Measurements from ENCODE around the gene RBM33.

RBM33 gene

GRCh38 chr7:155635817-155636216 is 8.6 kb upstream of the RBM33 start:
- Histone ChIP-seq H3K27me3 (ENCODE audit: low read depth, low read length) (no peaks in the 10 kb centered on the region), H3K36me3 (ENCODE audit: control insufficient read depth in 1 of 2, insufficient read depth in 2 of 2, low read length in 2 of 2) (peaks cover 0 to 4% of the 10 kb centered on the region in 2 donors), H3K4me3 (ENCODE audit: low read depth in 1 of 2, low read length in 2 of 2) (no peak overlapping the region), H3K9me3 (ENCODE audit: control insufficient read depth in 1 of 2, low read length in 2 of 2) (peaks cover 0 to 17% of the 10 kb centered on the region in 2 donors), H3K27ac (ENCODE audit: low read length) (no peak overlapping the region), H3K4me1 (ENCODE audit: control insufficient read depth in 1 of 2, insufficient read depth in 2 of 2, low read length in 2 of 2) (no peaks in the 10 kb centered on the region)

- H3K4me3 ChIP-seq (ENCODE audit: low read depth in 1 of 2, low read length in 2 of 2) = no peak overlapping the region
- H3K9me3 ChIP-seq (ENCODE audit: control insufficient read depth in 1 of 2, low read length in 2 of 2) = peaks cover 0 to 12% of the 10 kb centered on the region in 2 donors
- no peak overlapping the region for H3K27ac ChIP-seq (ENCODE audit: low read length)
- H3K27me3 ChIP-seq (ENCODE audit: low read depth, low read length) = no peaks in the 10 kb centered on the region
- peaks cover 5 to 14% of the 10 kb centered on the region in 2 donors for H3K36me3 ChIP-seq (ENCODE audit: control insufficient read depth in 1 of 2, insufficient read depth in 2 of 2, low read length in 2 of 2)
- H3K4me1 ChIP-seq (ENCODE audit: control insufficient read depth in 1 of 2, insufficient read depth in 2 of 2, low read length in 2 of 2) = no peaks in the 10 kb centered on the region
Measured at GRCh38 chr7:155637155-155637554, 7.3 kb upstream of the RBM33 start.

- Histone ChIP-seq H3K4me3 (ENCODE audit: low read depth in 1 of 2, low read length in 2 of 2) (no peak overlapping the region), H3K27me3 (ENCODE audit: low read depth, low read length) (no peaks in the 10 kb centered on the region), H3K9me3 (ENCODE audit: control insufficient read depth in 1 of 2, low read length in 2 of 2) (peaks cover 0 to 8% of the 10 kb centered on the region in 2 donors), H3K4me1 (ENCODE audit: control insufficient read depth in 1 of 2, insufficient read depth in 2 of 2, low read length in 2 of 2) (peaks cover 0 to under 1% of the 10 kb centered on the region in 2 donors), H3K36me3 (ENCODE audit: control insufficient read depth in 1 of 2, insufficient read depth in 2 of 2, low read length in 2 of 2) (peaks cover 5 to 14% of the 10 kb centered on the region in 2 donors), H3K27ac (ENCODE audit: low read length) (no peak overlapping the region)
Measured at GRCh38 chr7:155638366-155638765, 6.1 kb upstream of the RBM33 start.

- no peak overlapping the region for H3K4me3 ChIP-seq (ENCODE audit: low read depth in 1 of 2, low read length in 2 of 2)
- peaks cover 0 to 8% of the 10 kb centered on the region in 2 donors for H3K9me3 ChIP-seq (ENCODE audit: control insufficient read depth in 1 of 2, low read length in 2 of 2)
- H3K36me3 ChIP-seq (ENCODE audit: control insufficient read depth in 1 of 2, insufficient read depth in 2 of 2, low read length in 2 of 2) = peaks cover 5 to 14% of the 10 kb centered on the region in 2 donors
- H3K27me3 ChIP-seq (ENCODE audit: low read depth, low read length) = no peaks in the 10 kb centered on the region
- H3K27ac ChIP-seq (ENCODE audit: low read length) = no peak overlapping the region
- peaks cover 0 to 8% of the 10 kb centered on the region in 2 donors for H3K4me1 ChIP-seq (ENCODE audit: control insufficient read depth in 1 of 2, insufficient read depth in 2 of 2, low read length in 2 of 2)
Measured at GRCh38 chr7:155639958-155640520, 4.4 kb upstream of the RBM33 start.

GRCh38 chr7:155640629-155641028 is 3.8 kb upstream of the RBM33 start:
- H3K36me3 ChIP-seq (ENCODE audit: control insufficient read depth in 1 of 2, insufficient read depth in 2 of 2, low read length in 2 of 2) = peaks cover 5 to 14% of the 10 kb centered on the region in 2 donors
- H3K27ac ChIP-seq (ENCODE audit: low read length) = no peak overlapping the region
- peaks cover 0 to 12% of the 10 kb centered on the region in 2 donors for H3K4me1 ChIP-seq (ENCODE audit: control insufficient read depth in 1 of 2, insufficient read depth in 2 of 2, low read length in 2 of 2)
- H3K4me3 ChIP-seq (ENCODE audit: low read depth in 1 of 2, low read length in 2 of 2) = no peak overlapping the region
- H3K27me3 ChIP-seq (ENCODE audit: low read depth, low read length) = no peaks in the 10 kb centered on the region
- peaks cover 0 to 7% of the 10 kb centered on the region in 2 donors for H3K9me3 ChIP-seq (ENCODE audit: control insufficient read depth in 1 of 2, low read length in 2 of 2)

GRCh38 chr7:155643804-155644177 is 670 bp upstream of the RBM33 start:
- peaks cover 0 to 26% of the 10 kb centered on the region in 2 donors for H3K4me1 ChIP-seq (ENCODE audit: control insufficient read depth in 1 of 2, insufficient read depth in 2 of 2, low read length in 2 of 2)
- H3K27me3 ChIP-seq (ENCODE audit: low read depth, low read length) = no peaks in the 10 kb centered on the region
- peaks cover 0 to 6% of the 10 kb centered on the region in 2 donors for H3K9me3 ChIP-seq (ENCODE audit: control insufficient read depth in 1 of 2, low read length in 2 of 2)
- peak overlapping the region; percentile 94 for H3K27ac ChIP-seq (ENCODE audit: low read length)
- peak overlapping the region; percentile 93 to 99 for H3K4me3 ChIP-seq (ENCODE audit: low read depth in 1 of 2, low read length in 2 of 2)
- H3K36me3 ChIP-seq (ENCODE audit: control insufficient read depth in 1 of 2, insufficient read depth in 2 of 2, low read length in 2 of 2) = peaks cover 6 to 28% of the 10 kb centered on the region in 2 donors

GRCh38 chr7:155644971-155645509 is 579 bp downstream of the RBM33 start:
- peak overlapping the region; percentile 93 to 99 for H3K4me3 ChIP-seq (ENCODE audit: low read depth in 1 of 2, low read length in 2 of 2)
- H3K27ac ChIP-seq (ENCODE audit: low read length) = peak overlapping the region; percentile 94
- H3K4me1 ChIP-seq (ENCODE audit: control insufficient read depth in 1 of 2, insufficient read depth in 2 of 2, low read length in 2 of 2) = peaks cover 0 to 26% of the 10 kb centered on the region in 2 donors
- H3K9me3 ChIP-seq (ENCODE audit: control insufficient read depth in 1 of 2, low read length in 2 of 2) = peaks cover 8 to 9% of the 10 kb centered on the region in 2 donors
- peaks cover 9 to 34% of the 10 kb centered on the region in 2 donors for H3K36me3 ChIP-seq (ENCODE audit: control insufficient read depth in 1 of 2, insufficient read depth in 2 of 2, low read length in 2 of 2)
- no peaks in the 10 kb centered on the region for H3K27me3 ChIP-seq (ENCODE audit: low read depth, low read length)

GRCh38 chr7:155645662-155646061 is 1.2 kb downstream of the RBM33 start:
- H3K4me1 ChIP-seq (ENCODE audit: control insufficient read depth in 1 of 2, insufficient read depth in 2 of 2, low read length in 2 of 2) = peaks cover 0 to 26% of the 10 kb centered on the region in 2 donors
- H3K27me3 ChIP-seq (ENCODE audit: low read depth, low read length) = no peaks in the 10 kb centered on the region
- peaks cover 8 to 9% of the 10 kb centered on the region in 2 donors for H3K9me3 ChIP-seq (ENCODE audit: control insufficient read depth in 1 of 2, low read length in 2 of 2)
- H3K27ac ChIP-seq (ENCODE audit: low read length) = peak overlapping the region; percentile 94
- H3K36me3 ChIP-seq (ENCODE audit: control insufficient read depth in 1 of 2, insufficient read depth in 2 of 2, low read length in 2 of 2) = peaks cover 9 to 31% of the 10 kb centered on the region in 2 donors
- peak overlapping the region; percentile 93 to 99 for H3K4me3 ChIP-seq (ENCODE audit: low read depth in 1 of 2, low read length in 2 of 2)

- peaks cover 0 to 26% of the 10 kb centered on the region in 2 donors for H3K4me1 ChIP-seq (ENCODE audit: control insufficient read depth in 1 of 2, insufficient read depth in 2 of 2, low read length in 2 of 2)
- peaks cover 7 to 22% of the 10 kb centered on the region in 2 donors for H3K36me3 ChIP-seq (ENCODE audit: control insufficient read depth in 1 of 2, insufficient read depth in 2 of 2, low read length in 2 of 2)
- no peak overlapping the region for H3K27ac ChIP-seq (ENCODE audit: low read length)
- peak overlapping the region in 1 of 2 donors; percentile 99 for H3K4me3 ChIP-seq (ENCODE audit: low read depth in 1 of 2, low read length in 2 of 2)
- H3K9me3 ChIP-seq (ENCODE audit: control insufficient read depth in 1 of 2, low read length in 2 of 2) = peaks cover 8 to 9% of the 10 kb centered on the region in 2 donors
- H3K27me3 ChIP-seq (ENCODE audit: low read depth, low read length) = no peaks in the 10 kb centered on the region
Measured at GRCh38 chr7:155646669-155647068, 2.2 kb downstream of the RBM33 start.

- Histone ChIP-seq H3K4me1 (ENCODE audit: control insufficient read depth in 1 of 2, insufficient read depth in 2 of 2, low read length in 2 of 2) (peaks cover 0 to 30% of the 10 kb centered on the region in 2 donors), H3K9me3 (ENCODE audit: control insufficient read depth in 1 of 2, low read length in 2 of 2) (peaks cover 8 to 9% of the 10 kb centered on the region in 2 donors), H3K27ac (ENCODE audit: low read length) (no peak overlapping the region), H3K4me3 (ENCODE audit: low read depth in 1 of 2, low read length in 2 of 2) (no peak overlapping the region), H3K27me3 (ENCODE audit: low read depth, low read length) (no peaks in the 10 kb centered on the region), H3K36me3 (ENCODE audit: control insufficient read depth in 1 of 2, insufficient read depth in 2 of 2, low read length in 2 of 2) (peaks cover 4 to 19% of the 10 kb centered on the region in 2 donors)
Measured at GRCh38 chr7:155647302-155647701, 2.8 kb downstream of the RBM33 start.

- no peak overlapping the region for H3K27ac ChIP-seq (ENCODE audit: low read length)
- H3K9me3 ChIP-seq (ENCODE audit: control insufficient read depth in 1 of 2, low read length in 2 of 2) = peaks cover 8 to 9% of the 10 kb centered on the region in 2 donors
- H3K4me3 ChIP-seq (ENCODE audit: low read depth in 1 of 2, low read length in 2 of 2) = no peak overlapping the region
- H3K36me3 ChIP-seq (ENCODE audit: control insufficient read depth in 1 of 2, insufficient read depth in 2 of 2, low read length in 2 of 2) = peaks cover 4 to 19% of the 10 kb centered on the region in 2 donors
- H3K4me1 ChIP-seq (ENCODE audit: control insufficient read depth in 1 of 2, insufficient read depth in 2 of 2, low read length in 2 of 2) = peaks cover 0 to 31% of the 10 kb centered on the region in 2 donors
- no peaks in the 10 kb centered on the region for H3K27me3 ChIP-seq (ENCODE audit: low read depth, low read length)
Measured at GRCh38 chr7:155647734-155648133, 3.3 kb downstream of the RBM33 start.
